Dedifferentiated amniotic fluid mesenchymal stem cell (primary cell): ENCODE measurements around the gene WBP1.
A peak's percentile ranks its signal among the peaks of the same experiment; 100 is the strongest.

Experiments used
- DNase-seq: peaks from one replicate; pipeline ENCODE4 v3.0.0-alpha.2; 2016; ENCODE audit errors: extremely low spot score

Gene WBP1

GRCh38 chr2:74502720-74503505 is 44.7 kb downstream of the WBP1 start:
- peak; percentile 68 for DNase-seq

GRCh38 chr2:74503506-74504475 is 45.6 kb downstream of the WBP1 start:
- no peak for DNase-seq

GRCh38 chr2:74504591-74504990 is 46.4 kb downstream of the WBP1 start:
- DNase-seq, result no peak

GRCh38 chr2:74505448-74506246 is 47.4 kb downstream of the WBP1 start:
- no peak for DNase-seq

GRCh38 chr2:74507145-74507925 is 49.1 kb downstream of the WBP1 start, which contains the start of gene PCGF1:
PCGF1 (minus strand) TSS chr2:74507695; CDS start chr2:74507668, 27 bp downstream.
- peak; percentile 99 for DNase-seq

GRCh38 chr2:74507926-74508520 is 49.8 kb downstream of the WBP1 start:
- peak; percentile 47 for DNase-seq

- no peak for DNase-seq
Measured at GRCh38 chr2:74510272-74510671, 52.0 kb downstream of the WBP1 start.
